IPS DF 6.9 (cell line): ENCODE data around the gene KCNG4.
"Not testable (repeated sequence)": the region's sequence is repeated elsewhere in the genome, so short reads cannot be mapped to it uniquely, and the experiment has no call there.

Source experiments
- DNase-seq: peaks from one replicate; pipeline ENCODE4 v3.0.0-alpha.2; 2013; ENCODE audit warnings: low read depth, low spot score
- H3K27ac ChIP-seq: one replicate; pipeline ENCODE4 v1.5.1; 2013; ENCODE audit warnings: low read length, control low read depth
- H3K27me3 ChIP-seq: 2 replicates; pipeline ENCODE4 v1.6.1; 2013; ENCODE audit warnings: mild to moderate bottlenecking, low read length; ENCODE audit not compliant: control insufficient read depth, insufficient read depth
- H3K36me3 ChIP-seq: 2 replicates; pipeline ENCODE4 v1.6.1; 2013; ENCODE audit warnings: low read length; ENCODE audit not compliant: control insufficient read depth, insufficient read depth
- H3K4me1 ChIP-seq: 2 replicates; pipeline ENCODE4 v1.6.1; 2013; ENCODE audit warnings: low read length; ENCODE audit not compliant: control insufficient read depth, insufficient read depth
- H3K4me3 ChIP-seq: 2 replicates; pipeline ENCODE4 v1.5.1; 2013; ENCODE audit warnings: mild to moderate bottlenecking, low read length
- H3K9me3 ChIP-seq: 2 replicates; pipeline ENCODE4 v1.6.1; 2013; ENCODE audit warnings: low read length, inconsistent platforms; ENCODE audit not compliant: control insufficient read depth, insufficient read depth
- WGBS: extraction: QIAGEN DNeasy Blood & Tissue Kit; methylation state at CpG from one replicate; pipeline ENCODE4 v1.1.7; 2013; ENCODE audit warnings: mixed read lengths, missing lambda C conversion rate; ENCODE audit not compliant: insufficient read length, insufficient coverage; 5-methylcytosine and 5-hydroxymethylcytosine counted together

KCNG4 gene

DNA sequence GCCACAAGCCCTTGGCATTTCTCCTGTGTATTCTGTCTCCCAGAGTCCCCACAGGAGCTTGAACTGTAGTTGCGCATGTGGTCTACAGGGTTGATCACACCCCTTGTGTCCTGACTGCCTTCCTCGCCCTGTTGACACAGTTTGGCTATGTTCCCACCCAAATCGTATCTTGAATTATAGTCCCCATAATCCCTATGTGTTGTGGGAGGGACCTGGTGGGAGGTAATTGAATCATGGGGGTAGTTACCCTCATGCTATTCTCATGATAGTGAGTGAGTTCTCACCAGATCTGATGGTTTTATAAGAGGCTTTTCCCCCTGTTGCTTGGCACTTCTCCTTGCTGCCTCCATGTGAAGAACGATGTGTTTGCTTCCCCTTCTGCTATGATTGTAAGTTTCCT lies 27.7 kb downstream of the KCNG4 start:
- Histone ChIP-seq H3K4me3 (no peak overlapping the region), H3K9me3 (no peaks in the 10 kb centered on the region), H3K36me3 (no peaks in the 10 kb centered on the region), H3K4me1 (no peaks in the 10 kb centered on the region), H3K27ac (no peak overlapping the region), H3K27me3 (no peaks in the 10 kb centered on the region)
- DNase-seq: no peak
- WGBS: no CpG with 5 or more reads among the region's 4 CpGs

DNA sequence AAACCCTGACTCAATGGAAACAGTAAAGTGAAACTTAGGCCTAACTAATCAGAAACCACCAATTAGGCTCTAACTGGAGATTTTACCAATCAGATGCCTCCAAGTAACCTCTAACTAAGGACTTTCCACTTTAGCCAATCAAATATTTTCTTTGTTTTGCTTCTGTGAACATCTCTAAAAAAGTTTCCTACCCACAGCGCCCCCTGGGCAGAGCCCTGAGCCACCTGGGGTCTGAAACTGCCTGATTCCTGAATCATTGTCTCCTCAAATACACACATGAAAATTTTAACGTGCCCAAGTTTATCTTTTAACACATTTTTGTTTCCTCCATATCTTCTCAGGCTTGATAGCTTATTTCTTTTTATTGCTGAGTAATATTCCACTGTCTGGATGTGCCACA lies 29.8 kb downstream of the KCNG4 start:
- no peak for DNase-seq
- Histone ChIP-seq H3K27me3 (no peaks in the 10 kb centered on the region), H3K4me3 (no peak overlapping the region), H3K9me3 (no peaks in the 10 kb centered on the region), H3K36me3 (no peaks in the 10 kb centered on the region), H3K4me1 (no peaks in the 10 kb centered on the region), H3K27ac (no peak overlapping the region)
- no CpG with 5 or more reads among the region's 2 CpGs for WGBS

DNA sequence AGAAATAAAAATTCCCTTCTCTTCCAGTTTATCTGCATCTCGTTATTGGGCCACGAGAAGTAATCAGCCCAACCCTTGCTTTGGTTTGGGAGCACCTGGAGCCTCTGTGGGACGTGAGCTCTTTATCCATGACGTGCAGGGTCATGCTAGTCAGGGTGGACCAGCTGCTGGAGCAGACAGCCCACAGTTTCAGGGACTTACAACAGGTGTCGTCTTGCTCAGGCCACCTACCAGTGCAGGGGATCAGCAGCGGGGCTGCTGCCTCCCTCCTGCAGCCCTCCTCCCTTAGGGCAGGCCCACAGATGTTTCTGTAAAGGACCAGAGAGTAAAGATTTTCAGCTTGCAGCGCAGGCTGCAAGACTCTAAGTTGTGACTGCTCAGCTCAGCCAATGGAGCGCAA lies 31.9 kb downstream of the KCNG4 start:
- H3K27me3 ChIP-seq: no peaks in the 10 kb centered on the region
- DNase-seq: no peak
- H3K4me1 ChIP-seq: no peaks in the 10 kb centered on the region
- WGBS: no CpG with 5 or more reads among the region's 8 CpGs
- no peaks in the 10 kb centered on the region for H3K9me3 ChIP-seq
- H3K4me3 ChIP-seq: no peak overlapping the region
- H3K27ac ChIP-seq: no peak overlapping the region
- H3K36me3 ChIP-seq: no peaks in the 10 kb centered on the region

DNA sequence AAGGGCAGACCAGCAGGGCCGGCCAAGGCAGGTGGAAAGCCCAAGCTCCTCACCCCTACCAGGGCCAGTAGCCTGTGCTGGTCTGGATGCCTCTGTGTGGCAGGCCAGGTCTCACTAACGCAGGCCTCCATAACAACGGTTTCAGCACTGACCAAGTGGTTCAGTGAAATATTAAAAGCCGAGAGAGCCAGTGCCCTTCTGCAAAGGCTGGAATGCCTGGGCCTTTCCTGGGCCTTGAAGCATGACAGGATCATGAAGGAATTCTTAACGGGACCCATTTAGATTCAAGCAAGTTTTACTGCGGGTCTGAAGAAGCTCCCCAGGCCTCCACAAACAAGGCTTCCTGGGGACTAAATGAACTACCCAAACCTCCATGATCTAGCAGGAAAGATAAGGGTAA lies 32.6 kb downstream of the KCNG4 start:
- no CpG with 5 or more reads among the region's 6 CpGs for WGBS
- Histone ChIP-seq H3K4me1 (no peaks in the 10 kb centered on the region), H3K27ac (no peak overlapping the region), H3K4me3 (no peak overlapping the region), H3K27me3 (no peaks in the 10 kb centered on the region), H3K36me3 (no peaks in the 10 kb centered on the region), H3K9me3 (no peaks in the 10 kb centered on the region)
- DNase-seq: no peak

DNA sequence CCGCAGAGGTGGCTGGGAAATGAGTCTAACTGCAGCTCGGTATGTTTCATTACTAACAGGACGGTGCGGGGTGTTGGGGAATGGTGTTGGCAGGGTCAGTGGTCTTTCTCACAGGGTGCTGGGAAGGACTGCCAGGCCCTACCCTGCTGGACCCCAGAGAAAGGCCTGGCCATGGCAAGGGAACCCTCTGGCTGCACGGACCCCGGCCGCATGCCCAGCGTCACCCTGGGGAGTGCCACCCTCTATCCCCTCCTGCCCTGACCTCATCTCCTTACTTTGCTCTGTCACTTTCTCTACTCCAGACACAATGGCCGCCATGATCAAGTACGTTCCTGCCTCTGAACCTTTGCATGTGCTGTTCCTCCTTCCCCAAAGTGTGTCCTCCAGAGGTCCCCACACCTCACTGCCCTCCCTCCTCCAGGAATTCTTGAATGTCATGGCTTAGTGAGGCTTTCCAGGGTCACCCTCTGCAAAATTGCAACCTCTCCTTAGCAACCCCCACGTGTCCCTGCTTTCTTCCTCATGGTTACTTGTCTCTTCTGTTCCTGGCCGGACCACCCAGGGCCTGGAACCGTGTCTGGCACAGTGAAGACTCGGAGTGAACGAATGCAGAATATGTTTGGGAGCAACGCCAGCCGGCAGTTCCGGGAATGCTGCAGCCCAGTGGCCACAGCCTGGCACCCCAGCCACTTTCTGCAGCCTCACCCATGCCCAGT lies 33.7 kb downstream of the KCNG4 start:
- Histone ChIP-seq H3K4me3 (no peak overlapping the region), H3K4me1 (no peaks in the 10 kb centered on the region), H3K9me3 (no peaks in the 10 kb centered on the region), H3K27ac (no peak overlapping the region), H3K27me3 (no peaks in the 10 kb centered on the region), H3K36me3 (no peaks in the 10 kb centered on the region)
- WGBS: no CpG with 5 or more reads among the region's 18 CpGs
- DNase-seq: no peak

DNA sequence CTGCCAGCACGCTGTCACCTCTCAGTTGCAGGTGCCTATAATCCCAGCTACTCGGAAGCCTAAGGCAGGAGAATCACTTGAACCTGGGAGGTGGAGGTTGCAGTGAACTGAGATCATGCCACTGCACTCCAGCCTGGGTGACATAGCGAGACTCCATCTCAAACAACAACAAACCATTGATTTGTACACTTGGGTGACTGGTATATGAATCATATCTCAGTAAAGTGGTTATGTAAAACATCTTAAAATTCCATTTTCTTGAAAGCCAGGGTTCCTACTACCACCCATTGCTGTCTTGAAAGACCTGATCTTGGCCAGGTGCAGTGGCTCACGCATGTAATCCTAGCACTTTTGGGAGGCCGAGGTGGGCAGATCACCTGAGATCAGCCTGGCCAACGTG lies 34.7 kb downstream of the KCNG4 start:
- H3K27ac ChIP-seq: not testable (repeated sequence)
- no CpG with 5 or more reads among the region's 6 CpGs for WGBS

DNA sequence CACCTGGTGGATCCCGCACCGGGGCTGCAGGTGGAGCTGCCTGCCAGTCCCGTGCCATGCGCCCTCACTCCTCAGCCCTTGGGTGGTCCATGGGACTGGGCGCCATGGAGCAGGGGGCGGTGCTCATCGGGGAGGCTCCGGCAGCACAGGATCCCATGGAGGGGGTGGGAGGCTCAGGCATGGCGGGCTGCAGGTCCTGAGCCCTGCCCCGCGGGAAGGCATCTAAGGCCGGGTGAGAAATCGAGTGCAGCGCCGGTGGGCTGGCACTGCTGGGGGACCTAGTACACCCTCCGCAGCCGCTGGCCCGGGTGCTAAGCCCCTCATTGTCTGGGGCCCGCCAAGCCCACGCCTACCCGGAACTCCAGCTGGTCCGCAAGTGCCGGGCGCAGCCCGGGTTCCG lies 35.3 kb downstream of the KCNG4 start:
- not testable (repeated sequence) for H3K4me3 ChIP-seq, H3K27me3 ChIP-seq, H3K4me1 ChIP-seq, H3K9me3 ChIP-seq, DNase-seq, H3K36me3 ChIP-seq, H3K27ac ChIP-seq
- WGBS: no CpG with 5 or more reads among the region's 26 CpGs

More for the DNA sequence above, 34.7 kb downstream of the KCNG4 start:
- not testable (repeated sequence) for H3K4me1 ChIP-seq, DNase-seq, H3K4me3 ChIP-seq, H3K27me3 ChIP-seq, H3K9me3 ChIP-seq, H3K36me3 ChIP-seq

DNA sequence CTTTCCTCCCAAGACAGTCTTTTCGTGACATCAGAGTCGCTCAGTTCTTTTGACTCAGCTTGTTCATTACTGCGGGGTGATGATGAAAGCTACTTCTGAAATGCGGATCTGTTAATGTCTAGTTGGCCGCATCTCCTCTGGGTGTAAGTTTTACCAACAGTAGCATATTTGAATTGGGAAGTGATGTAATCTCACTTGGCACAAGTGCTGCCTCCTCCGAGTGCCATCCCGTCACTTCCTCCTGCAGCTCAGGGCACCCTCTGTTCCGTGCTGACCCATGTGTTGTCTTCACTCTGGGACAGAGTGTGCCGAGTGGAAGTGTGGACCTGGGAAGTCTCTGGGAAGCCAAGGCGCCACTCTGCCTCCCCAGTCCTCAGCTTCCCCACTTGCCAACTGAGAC lies 40.0 kb downstream of the KCNG4 start:
- Histone ChIP-seq H3K4me1 (no peaks in the 10 kb centered on the region), H3K4me3 (no peak overlapping the region), H3K27me3 (no peaks in the 10 kb centered on the region), H3K36me3 (no peaks in the 10 kb centered on the region), H3K27ac (no peak overlapping the region), H3K9me3 (no peaks in the 10 kb centered on the region)
- no CpG with 5 or more reads among the region's 10 CpGs for WGBS
- no peak for DNase-seq

DNA sequence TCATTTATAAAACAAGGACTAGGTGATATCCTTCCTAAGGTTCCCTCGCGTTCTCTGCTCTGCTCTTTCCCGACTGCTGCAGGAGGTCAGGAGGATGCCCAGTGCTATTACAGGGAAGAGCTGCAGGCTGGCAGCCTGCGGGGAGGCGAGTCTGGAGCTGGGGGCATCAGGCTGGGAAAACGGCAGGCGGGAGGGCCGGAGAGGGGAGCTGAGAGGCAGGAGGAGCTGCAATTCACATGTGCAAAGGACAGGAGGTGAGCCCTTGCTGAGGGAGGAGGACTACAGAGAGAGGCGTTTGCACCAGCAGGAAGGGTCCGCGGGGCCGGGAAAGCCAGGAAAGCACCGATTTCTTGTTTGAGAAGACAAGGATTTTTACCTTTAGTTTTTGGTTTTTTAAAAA lies 40.7 kb downstream of the KCNG4 start:
- no CpG with 5 or more reads among the region's 13 CpGs for WGBS
- Histone ChIP-seq H3K36me3 (no peaks in the 10 kb centered on the region), H3K27ac (no peak overlapping the region)

DNA sequence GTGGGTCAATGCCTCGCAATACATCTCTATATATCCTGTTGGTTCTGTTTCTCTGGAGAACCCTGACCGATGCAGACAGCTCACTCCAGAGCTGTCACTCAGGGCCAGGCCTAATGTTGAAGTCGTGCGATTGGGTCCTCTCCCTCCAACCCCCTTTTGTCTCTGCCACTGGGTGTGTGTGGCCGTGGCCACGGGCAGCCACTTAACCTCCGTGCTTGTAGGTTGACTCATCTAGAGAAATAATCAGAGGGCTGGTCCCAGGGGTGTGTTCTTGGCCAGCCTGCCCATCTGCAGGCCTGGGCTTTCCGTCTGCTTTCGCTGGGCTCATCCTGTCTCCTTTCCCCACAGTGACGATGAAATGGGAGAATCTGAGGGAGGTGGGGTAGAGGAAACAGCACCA lies 41.4 kb downstream of the KCNG4 start:
- DNase-seq: no peak
- Histone ChIP-seq H3K36me3 (no peaks in the 10 kb centered on the region), H3K4me3 (no peak overlapping the region), H3K27ac (no peak overlapping the region), H3K27me3 (no peaks in the 10 kb centered on the region), H3K4me1 (no peaks in the 10 kb centered on the region), H3K9me3 (no peaks in the 10 kb centered on the region)
- no CpG with 5 or more reads among the region's 10 CpGs for WGBS

More for the DNA sequence above, 40.7 kb downstream of the KCNG4 start:
- DNase-seq: no peak
- no peak overlapping the region for H3K4me3 ChIP-seq
- H3K27me3 ChIP-seq: no peaks in the 10 kb centered on the region
- no peaks in the 10 kb centered on the region for H3K9me3 ChIP-seq
- H3K4me1 ChIP-seq: no peaks in the 10 kb centered on the region

DNA sequence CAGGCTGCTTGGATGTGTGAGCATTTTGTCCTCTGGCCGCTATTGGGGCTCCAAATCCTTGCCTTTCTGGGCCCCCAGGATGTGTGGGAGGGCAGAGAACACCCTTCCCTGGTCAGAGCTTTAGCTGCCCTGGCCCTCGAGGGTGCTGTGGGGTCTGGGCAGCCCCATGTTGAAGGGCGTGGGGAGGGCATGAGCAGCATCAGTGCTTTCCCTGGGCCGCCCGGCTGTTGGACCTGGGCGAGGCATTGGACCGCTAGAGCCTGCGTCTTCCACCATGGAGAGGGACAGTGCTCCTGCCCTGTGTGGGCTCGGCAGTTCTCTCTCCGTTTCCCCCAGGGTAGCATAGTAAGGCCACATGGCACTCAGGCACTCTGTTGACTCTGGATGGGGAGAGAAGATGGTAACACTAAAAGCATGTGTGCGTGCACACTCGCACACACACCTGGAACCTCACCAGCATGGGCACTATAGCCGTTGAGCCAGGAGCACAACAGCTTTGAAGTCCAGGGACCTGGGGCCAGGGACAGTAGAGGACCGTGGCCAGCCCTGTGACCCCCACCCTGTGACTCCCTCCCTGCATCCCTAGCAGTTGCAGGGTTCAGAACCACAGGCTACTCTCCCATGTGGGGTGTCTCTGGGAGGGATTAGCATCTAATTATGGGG lies 42.2 kb downstream of the KCNG4 start:
- H3K4me3 ChIP-seq: no peak overlapping the region
- DNase-seq: no peak
- no peaks in the 10 kb centered on the region for H3K27me3 ChIP-seq
- H3K27ac ChIP-seq: no peak overlapping the region
- H3K4me1 ChIP-seq: no peaks in the 10 kb centered on the region
- WGBS: no CpG with 5 or more reads among the region's 14 CpGs
- no peaks in the 10 kb centered on the region for H3K36me3 ChIP-seq
- no peaks in the 10 kb centered on the region for H3K9me3 ChIP-seq
